Left ventricle myocardium inferior (tissue), 1 donor: ENCODE results near the gene ITIH4. TPM values are rescaled to one million over a fixed set of nuclear protein-coding genes. Genes with fewer than 3 reads are reported as not detected.

ENCODE experiments used
- DNase-seq: peaks from one replicate; pipeline ENCODE4 v3.0.0-alpha.2; 2020
- H3K27ac ChIP-seq: fragments of 200-600 bp; replicated peaks from 2 replicates; pipeline ENCODE4 v1.8.0; 2021
- H3K27me3 ChIP-seq: fragments of 200-600 bp; 2 replicates; pipeline ENCODE4 v1.8.0; 2021; ENCODE audit warnings: low read depth
- H3K36me3 ChIP-seq: fragments of 200-600 bp; 2 replicates; pipeline ENCODE4 v1.8.0; 2021
- H3K4me1 ChIP-seq: fragments of 200-600 bp; 2 replicates; pipeline ENCODE4 v1.8.0; 2021
- H3K4me3 ChIP-seq: fragments of 200-600 bp; 2 replicates; pipeline ENCODE4 v1.8.0; 2021; ENCODE audit warnings: mild to moderate bottlenecking, moderate library complexity
- H3K9me3 ChIP-seq: fragments of 200-600 bp; replicated peaks from 2 replicates; pipeline ENCODE4 v1.8.0; 2021
- CTCF ChIP-seq: fragments of 200-600 bp; IDR thresholded peaks from 2 replicates; pipeline ENCODE4 v1.8.0; 2021; ENCODE audit warnings: antibody characterized with exemption, mild to moderate bottlenecking, borderline replicate concordance
- intact Hi-C: fragments of 100-400 bp; cut with micrococcal nuclease; formaldehyde crosslinking; loops from one replicate; pipeline ENCODE4 v1.11.0; 2022
- total RNA-seq: library from RNA; stranded (reverse); fragmentation: NEBNext Ultra II Directional; extraction: Animal tissue kit (Norgen Biotek cat#: 25700); gene quantifications from one replicate; pipeline ENCODE4 v1.2.1, GENCODE V29; 2021
- donor health status: DM: no; HTN: yes; CAD: no; lungs with severe emphysema.

ITIH4 gene
- total RNA-seq, 1 donor from 2014 or later = 5.0 TPM

- Histone ChIP-seq H3K4me3 (no peak overlapping the region), H3K36me3 (no peaks in the 10 kb centered on the region), H3K9me3 (no peaks in the 10 kb centered on the region), H3K27ac (no peak overlapping the region), H3K4me1 (no peaks in the 10 kb centered on the region), H3K27me3 (peaks cover 16% of the 10 kb centered on the region)
- DNase-seq = no peak
- intact Hi-C loops = no loop called here
- no peak for TF ChIP-seq CTCF
Observed at GRCh38 chr3:52801839-52802238, 28.6 kb downstream of the ITIH4 start.

- Histone ChIP-seq H3K4me3 (no peak overlapping the region), H3K4me1 (no peaks in the 10 kb centered on the region), H3K27ac (no peak overlapping the region), H3K9me3 (no peaks in the 10 kb centered on the region), H3K36me3 (no peaks in the 10 kb centered on the region), H3K27me3 (peaks cover 3% of the 10 kb centered on the region)
- intact Hi-C loops = no loop called here
- DNase-seq = no peak
- no peak for TF ChIP-seq CTCF
Observed at GRCh38 chr3:52800079-52800478, 30.4 kb downstream of the ITIH4 start.

DNA sequence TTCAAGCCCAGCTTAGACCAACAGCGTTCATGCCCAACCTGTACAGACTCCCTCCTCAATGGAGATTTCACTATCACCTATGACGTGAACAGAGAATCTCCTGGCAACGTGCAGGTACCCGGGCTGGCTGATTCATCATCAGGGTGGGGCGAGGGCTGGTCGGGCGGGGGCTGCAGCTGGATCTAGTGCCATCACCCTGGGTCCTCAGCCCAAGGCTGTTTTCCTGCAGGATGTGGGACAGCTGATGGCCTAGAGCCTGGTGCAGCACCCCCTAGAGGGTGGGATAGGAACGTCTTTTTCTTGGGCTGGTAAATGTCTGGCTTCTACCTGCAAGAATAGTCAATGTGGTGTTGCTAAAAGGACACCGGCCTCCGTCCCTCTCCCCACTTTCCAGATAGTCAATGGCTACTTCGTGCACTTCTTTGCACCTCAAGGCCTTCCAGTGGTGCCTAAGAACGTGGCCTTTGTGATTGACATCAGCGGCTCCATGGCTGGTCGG, 31.4 kb downstream of the ITIH4 start:
- H3K9me3 ChIP-seq = no peaks in the 10 kb centered on the region
- DNase-seq = no peak
- H3K36me3 ChIP-seq = no peaks in the 10 kb centered on the region
- no peak overlapping the region for H3K27ac ChIP-seq
- intact Hi-C loops = no loop called here
- H3K27me3 ChIP-seq = no peaks in the 10 kb centered on the region
- no peak overlapping the region for H3K4me3 ChIP-seq
- no peaks in the 10 kb centered on the region for H3K4me1 ChIP-seq
- peak; percentile 41 for TF ChIP-seq CTCF

DNA sequence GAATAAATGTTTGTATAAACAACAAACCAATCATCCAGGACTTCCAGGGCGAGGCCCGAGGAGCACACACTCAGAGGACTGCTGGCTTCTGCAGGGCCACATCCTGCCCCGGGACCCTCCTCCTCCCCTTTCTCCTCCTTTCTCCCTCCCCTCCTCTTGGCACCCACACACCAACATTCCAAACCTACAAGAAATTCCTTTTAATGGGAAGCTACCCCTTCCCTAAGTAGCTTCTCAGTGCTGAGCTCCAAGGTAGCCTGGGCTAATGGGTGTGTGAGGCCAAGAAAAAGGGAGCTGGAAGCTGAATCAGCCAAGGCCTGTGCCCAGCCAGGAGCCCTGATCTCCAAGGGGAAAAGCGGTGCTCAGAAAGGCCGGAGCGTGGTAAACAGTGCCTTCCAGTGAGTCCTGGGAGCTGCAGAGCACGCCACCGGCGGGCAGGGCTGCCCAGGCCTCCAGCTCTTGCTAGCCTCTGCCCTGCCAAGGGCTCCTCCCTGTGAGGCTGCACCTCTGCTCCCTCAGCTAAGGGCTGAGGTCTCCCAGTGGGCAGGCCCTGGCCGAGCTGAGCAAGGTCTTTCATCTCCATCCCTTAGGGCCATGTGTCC, 32.0 kb downstream of the ITIH4 start:
- no peaks in the 10 kb centered on the region for H3K9me3 ChIP-seq
- no peaks in the 10 kb centered on the region for H3K36me3 ChIP-seq
- TF ChIP-seq CTCF = no peak
- no peak overlapping the region for H3K4me3 ChIP-seq
- DNase-seq = no peak
- no peak overlapping the region for H3K27ac ChIP-seq
- no peaks in the 10 kb centered on the region for H3K27me3 ChIP-seq
- intact Hi-C loops = no loop called here
- H3K4me1 ChIP-seq = no peaks in the 10 kb centered on the region

GRCh38 chr3:52796411-52796810, 34.1 kb downstream of the ITIH4 start:
- H3K4me1 ChIP-seq = no peaks in the 10 kb centered on the region
- H3K9me3 ChIP-seq = no peaks in the 10 kb centered on the region
- DNase-seq = no peak
- no peaks in the 10 kb centered on the region for H3K27me3 ChIP-seq
- no peak for TF ChIP-seq CTCF
- no peaks in the 10 kb centered on the region for H3K36me3 ChIP-seq
- H3K27ac ChIP-seq = no peak overlapping the region
- intact Hi-C loops = no loop called here
- H3K4me3 ChIP-seq = no peak overlapping the region
